GM12875 (cell line): ENCODE results near the gene KRTAP10-6.
"Not testable (repeated sequence)": the region's sequence is repeated elsewhere in the genome, so short reads cannot be mapped to it uniquely, and the experiment has no call there.

Experiments
- H3K4me3 ChIP-seq: one replicate; pipeline ENCODE4 v1.5.1; 2011; ENCODE audit warnings: low read depth, low read length, control low read depth
- TF ChIP-seq, protein P1 (sequence below): IDR thresholded peaks from 2 replicates; pipeline ENCODE4 v1.5.1; 2011; ENCODE audit warnings: low read depth, mild to moderate bottlenecking, control low read depth, inconsistent platforms, low read length, moderate library complexity, borderline replicate concordance; ENCODE audit not compliant: insufficient read depth

KRTAP10-6 gene

DNA sequence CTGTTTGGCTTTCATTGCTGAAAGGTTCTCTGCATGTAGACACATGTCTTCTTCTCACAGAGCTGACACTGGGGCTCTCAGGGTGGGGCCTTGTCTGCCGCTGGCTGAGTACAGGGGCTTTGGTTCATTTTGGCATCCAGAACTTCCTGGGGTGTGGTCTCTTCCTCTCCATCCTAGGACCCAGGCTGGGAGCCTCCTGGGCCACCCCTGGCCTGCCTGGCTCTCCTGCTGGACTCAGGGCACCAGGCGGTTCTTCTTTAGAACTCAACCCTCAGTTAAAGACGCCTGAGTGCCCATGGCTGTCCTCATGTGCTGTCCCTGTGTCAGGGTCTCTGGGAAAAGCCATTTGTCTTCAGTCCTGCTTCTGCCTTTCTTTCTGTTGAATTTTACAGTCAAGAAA is 6.4 kb downstream of the KRTAP10-6 start:
- TF ChIP-seq, protein P1, sequence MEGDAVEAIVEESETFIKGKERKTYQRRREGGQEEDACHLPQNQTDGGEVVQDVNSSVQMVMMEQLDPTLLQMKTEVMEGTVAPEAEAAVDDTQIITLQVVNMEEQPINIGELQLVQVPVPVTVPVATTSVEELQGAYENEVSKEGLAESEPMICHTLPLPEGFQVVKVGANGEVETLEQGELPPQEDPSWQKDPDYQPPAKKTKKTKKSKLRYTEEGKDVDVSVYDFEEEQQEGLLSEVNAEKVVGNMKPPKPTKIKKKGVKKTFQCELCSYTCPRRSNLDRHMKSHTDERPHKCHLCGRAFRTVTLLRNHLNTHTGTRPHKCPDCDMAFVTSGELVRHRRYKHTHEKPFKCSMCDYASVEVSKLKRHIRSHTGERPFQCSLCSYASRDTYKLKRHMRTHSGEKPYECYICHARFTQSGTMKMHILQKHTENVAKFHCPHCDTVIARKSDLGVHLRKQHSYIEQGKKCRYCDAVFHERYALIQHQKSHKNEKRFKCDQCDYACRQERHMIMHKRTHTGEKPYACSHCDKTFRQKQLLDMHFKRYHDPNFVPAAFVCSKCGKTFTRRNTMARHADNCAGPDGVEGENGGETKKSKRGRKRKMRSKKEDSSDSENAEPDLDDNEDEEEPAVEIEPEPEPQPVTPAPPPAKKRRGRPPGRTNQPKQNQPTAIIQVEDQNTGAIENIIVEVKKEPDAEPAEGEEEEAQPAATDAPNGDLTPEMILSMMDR, result no peak
- H3K4me3 ChIP-seq, result no peak overlapping the region

DNA sequence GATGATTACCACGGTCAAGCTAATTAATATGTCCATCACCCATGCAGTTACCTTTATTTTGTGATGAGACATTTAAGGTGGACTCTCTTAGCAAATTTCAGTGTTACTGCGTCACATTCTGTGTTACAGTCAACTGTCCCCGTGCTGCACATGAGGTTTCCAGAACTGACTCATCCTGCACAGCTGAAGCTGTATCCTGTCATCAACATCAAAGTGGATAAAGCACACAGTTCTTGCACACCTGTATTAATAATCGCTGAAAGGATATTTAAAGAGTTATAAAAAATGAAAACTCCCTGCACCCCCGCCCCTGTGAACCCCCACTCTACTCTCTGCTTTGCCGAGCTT is 8.5 kb downstream of the KRTAP10-6 start:
- TF ChIP-seq, protein P1, result no peak
- no peak overlapping the region for H3K4me3 ChIP-seq

DNA sequence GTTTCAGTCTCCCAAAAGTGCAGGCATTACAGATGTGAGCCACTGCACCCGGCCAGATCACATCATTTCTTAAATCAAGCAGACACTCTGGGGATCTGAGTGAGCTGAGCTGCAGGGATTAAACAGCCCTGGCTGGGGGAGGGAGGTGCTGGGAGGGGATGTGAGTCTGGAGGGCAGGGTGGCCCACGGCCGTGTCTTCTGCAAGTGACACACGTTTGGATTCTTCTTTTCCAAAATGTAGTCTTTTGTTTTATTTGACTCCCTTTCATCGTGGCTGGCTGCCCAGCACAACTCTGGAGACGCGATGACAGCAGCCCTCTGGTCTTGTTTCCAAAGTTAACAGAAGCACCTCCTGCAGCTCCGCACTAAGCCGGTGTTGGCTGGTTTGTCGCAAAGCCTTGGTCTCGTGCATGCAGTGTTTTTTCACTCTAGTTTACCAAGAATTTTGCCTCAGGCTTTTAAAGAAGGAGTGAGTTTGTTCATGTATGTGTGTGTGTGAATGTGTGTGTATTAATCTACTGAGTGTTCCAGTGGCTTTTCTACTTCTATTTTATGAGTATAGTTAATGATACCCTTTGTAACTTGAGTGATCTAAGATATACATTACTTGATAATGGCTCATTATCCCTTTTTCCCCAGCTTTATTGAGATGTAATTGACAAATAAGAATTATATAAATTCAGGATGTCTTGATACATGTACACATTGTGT is 9.1 kb downstream of the KRTAP10-6 start:
- TF ChIP-seq, protein P1, result no peak
- no peak overlapping the region for H3K4me3 ChIP-seq

DNA sequence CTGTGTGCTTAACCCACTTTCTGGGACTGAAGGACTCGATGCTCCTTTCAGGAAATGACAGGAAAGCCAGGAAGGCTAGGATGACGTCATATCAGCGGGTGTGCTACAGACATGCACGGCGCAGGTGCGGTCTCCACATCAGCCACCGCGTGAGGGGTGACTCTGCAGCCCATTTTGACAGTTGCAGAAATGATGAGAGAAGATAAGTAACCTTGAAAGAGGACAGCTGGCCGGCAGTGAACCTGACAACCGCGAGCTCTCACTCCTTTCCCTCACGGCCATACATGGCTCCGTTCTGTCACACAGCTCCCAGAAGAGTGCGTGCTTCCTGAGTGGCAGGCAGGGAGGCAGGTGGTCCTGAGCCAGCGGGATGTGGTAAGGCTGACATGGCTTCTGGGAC is 10.2 kb downstream of the KRTAP10-6 start:
- TF ChIP-seq, protein P1, result no peak

DNA sequence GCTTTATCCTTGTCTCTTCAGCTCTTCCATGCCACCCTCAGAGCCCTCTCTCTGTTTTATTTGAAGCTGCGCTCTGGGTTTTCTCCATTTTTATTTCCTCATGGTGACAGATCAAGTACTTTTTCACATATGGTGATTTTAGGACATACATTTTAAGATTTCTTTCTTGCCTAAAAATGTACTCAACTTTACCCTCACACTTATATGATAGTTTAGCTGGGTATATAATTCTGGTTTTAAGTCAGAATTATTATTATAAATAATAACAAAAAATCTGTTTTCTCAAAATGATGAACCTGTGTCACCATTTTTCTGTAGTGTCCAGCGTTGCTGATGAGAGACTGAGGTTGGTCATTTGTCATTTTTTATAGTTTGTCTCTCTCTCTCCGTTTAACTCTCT is 11.1 kb downstream of the KRTAP10-6 start:
- TF ChIP-seq, protein P1, result no peak
- no peak overlapping the region for H3K4me3 ChIP-seq

More for the DNA sequence above, 10.2 kb downstream of the KRTAP10-6 start:
- H3K4me3 ChIP-seq, result no peak overlapping the region

DNA sequence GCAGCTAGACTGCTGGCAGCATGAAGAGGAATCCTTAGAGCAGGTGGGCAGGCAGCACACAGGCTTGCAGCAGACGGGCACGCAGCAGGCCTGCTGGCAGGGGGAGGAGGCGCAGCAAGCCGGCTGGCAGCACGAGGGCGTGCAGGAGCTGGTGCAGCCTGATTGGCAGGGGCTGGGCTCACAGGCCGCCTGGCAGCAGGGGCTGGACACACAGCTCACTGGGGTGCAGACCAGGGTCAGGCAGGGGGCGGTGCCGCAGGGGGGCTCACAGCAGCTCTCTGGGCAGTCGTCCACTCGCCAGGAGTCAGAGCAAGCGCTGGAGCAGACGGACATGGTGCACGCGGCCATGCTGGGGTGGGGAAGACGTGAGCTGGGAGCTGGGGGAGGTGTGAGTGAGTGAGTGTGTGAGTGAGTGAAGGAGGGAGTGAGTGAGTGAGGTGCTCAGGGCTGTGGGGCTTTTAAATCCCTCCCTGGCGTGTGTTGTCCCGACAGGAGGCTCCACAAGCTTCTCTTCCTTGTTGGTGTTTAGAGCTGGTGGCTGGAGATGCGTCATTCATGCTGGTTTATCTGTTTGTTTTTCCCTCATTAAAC is 12.0 kb downstream of the KRTAP10-6 start, which contains the start of gene KRTAP10-5:
Gene KRTAP10-5, minus strand, starts transcription at position 374 of the 591 bp plus-strand sequence. Its CDS starts 26 bp downstream, at position 348.
- H3K4me3 ChIP-seq, result not testable (repeated sequence)

DNA sequence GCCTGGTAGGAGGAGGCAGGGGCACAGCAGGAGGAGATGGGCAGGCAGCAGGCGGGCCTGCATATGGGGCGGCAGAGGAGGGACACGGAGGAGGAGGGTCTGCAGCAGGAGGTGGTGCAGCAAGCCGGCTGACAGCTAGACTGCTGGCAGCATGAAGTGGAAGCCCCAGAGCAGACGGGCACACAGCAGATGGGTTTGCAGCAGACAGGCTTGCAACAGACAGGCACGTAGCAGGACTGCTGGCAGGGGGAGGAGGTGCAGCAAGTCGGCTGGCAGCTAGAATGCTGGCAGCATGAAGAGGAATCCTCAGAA is 12.5 kb downstream of the KRTAP10-6 start:
- TF ChIP-seq, protein P1, result no peak
- H3K4me3 ChIP-seq, result no peak overlapping the region
